ENCODE data around the gene TIMM10.
"Not testable (repeated sequence)": the region's sequence is repeated elsewhere in the genome, so short reads cannot be mapped to it uniquely, and the experiment has no call there.

The TIMM10 gene

GRCh38 chr11:57542582-57542981, 12.0 kb upstream of the TIMM10 start:
- DNase-seq (ENCODE audit: low spot score), result no peak

GRCh38 chr11:57541169-57541568, 10.6 kb upstream of the TIMM10 start:
- no peak for DNase-seq (ENCODE audit: low spot score)

GRCh38 chr11:57539342-57539741, 8.8 kb upstream of the TIMM10 start:
- DNase-seq (ENCODE audit: low spot score), result no peak

- peak; percentile 52 for DNase-seq (ENCODE audit: low spot score)
These were observed 6.5 kb upstream of the TIMM10 start, which contains the start of gene SMTNL1 for GRCh38 chr11:57536947-57537619. TSS of gene SMTNL1 (plus strand) at chr11:57537595. CDS start at chr11:57542643, 5,048 bp downstream.

- DNase-seq (ENCODE audit: low spot score), result not testable (repeated sequence)
These were observed 3.9 kb upstream of the TIMM10 start for GRCh38 chr11:57534449-57534848.

- DNase-seq (ENCODE audit: low spot score), result no peak
These were observed 349 bp downstream of the TIMM10 start for GRCh38 chr11:57530215-57530595.

- no peak for DNase-seq (ENCODE audit: low spot score)
These were observed 1.5 kb downstream of the TIMM10 start for GRCh38 chr11:57529012-57529411.

GRCh38 chr11:57527056-57527631, 3.4 kb downstream of the TIMM10 start:
- DNase-seq (ENCODE audit: low spot score), result peak; percentile 70

- DNase-seq (ENCODE audit: low spot score), result no peak
These were observed 7.1 kb downstream of the TIMM10 start for GRCh38 chr11:57523419-57523818.

GRCh38 chr11:57521116-57521515, 9.4 kb downstream of the TIMM10 start:
- DNase-seq (ENCODE audit: low spot score), result no peak

- no peak for DNase-seq (ENCODE audit: low spot score)
These were observed 14.5 kb downstream of the TIMM10 start for GRCh38 chr11:57516061-57516443.

- peak; percentile 67 for DNase-seq (ENCODE audit: low spot score)
These were observed 15.1 kb downstream of the TIMM10 start, which contains the start of gene SLC43A1 for GRCh38 chr11:57515332-57516060. TSS of gene SLC43A1 (minus strand) at chr11:57515702. CDS start at chr11:57514111, 1,591 bp downstream.

- DNase-seq (ENCODE audit: low spot score), result peak; percentile 59
These were observed 15.8 kb downstream of the TIMM10 start for GRCh38 chr11:57514538-57515331.

- peak; percentile 52 for DNase-seq (ENCODE audit: low spot score)
These were observed 16.5 kb downstream of the TIMM10 start for GRCh38 chr11:57513911-57514537.

- DNase-seq (ENCODE audit: low spot score), result no peak
These were observed 17.1 kb downstream of the TIMM10 start for GRCh38 chr11:57513452-57513795.

- DNase-seq (ENCODE audit: low spot score), result no peak
These were observed 17.7 kb downstream of the TIMM10 start for GRCh38 chr11:57512646-57513451.

GRCh38 chr11:57511741-57512430, 18.7 kb downstream of the TIMM10 start:
- DNase-seq (ENCODE audit: low spot score), result no peak

- DNase-seq (ENCODE audit: low spot score), result no peak
These were observed 22.0 kb downstream of the TIMM10 start for GRCh38 chr11:57508341-57509170.

GRCh38 chr11:57506522-57506921, 24.0 kb downstream of the TIMM10 start:
- DNase-seq (ENCODE audit: low spot score), result no peak

- no peak for DNase-seq (ENCODE audit: low spot score)
These were observed 26.0 kb downstream of the TIMM10 start for GRCh38 chr11:57504511-57504910.

All from ecto neural progenitor cell (in vitro differentiated cells).